Gastroesophageal sphincter (tissue), 3 donors: ENCODE data around the gene NUDT10.

Source experiments
- CTCF ChIP-seq, 4 experiments: fragments of 200-600 bp in 2 of 4; fragments of 450-650 bp in 2 of 4; sonication (generic) in 1 of 4; IDR thresholded peaks; one replicate each; pipeline ENCODE4 v1.5.1; 2017 to 2019; ENCODE audit warnings: antibody characterized with exemption in 4 of 4, mild to moderate bottlenecking in 2 of 4, moderate library complexity in 2 of 4
- EP300 ChIP-seq: sonication (generic); formaldehyde crosslinking; IDR thresholded peaks from one replicate; pipeline ENCODE4 v1.6.1; 2017; ENCODE audit warnings: antibody characterized with exemption, mild to moderate bottlenecking

GRCh38 chrX:51332188-51332942 lies at the start of gene NUDT10:
- TF ChIP-seq CTCF (IDR thresholded peaks at IDR 0.05) (no peak), EP300 (no peak)
